IPS-NIHi7 (cell line): ENCODE data around the gene LAIR2.
A peak's percentile ranks its signal among the peaks of the same experiment; 100 is the strongest.
"Not testable (repeated sequence)": the region's sequence is repeated elsewhere in the genome, so short reads cannot be mapped to it uniquely, and the experiment has no call there.

Source experiments
- DNase-seq: peaks from one replicate; pipeline ENCODE4 v3.0.0; 2012; ENCODE audit warnings: mixed read lengths; ENCODE audit errors: extremely low spot score

LAIR2 gene

GRCh38 chr19:54493967-54494585 lies 8.6 kb upstream of the LAIR2 start:
- no peak for DNase-seq

DNA sequence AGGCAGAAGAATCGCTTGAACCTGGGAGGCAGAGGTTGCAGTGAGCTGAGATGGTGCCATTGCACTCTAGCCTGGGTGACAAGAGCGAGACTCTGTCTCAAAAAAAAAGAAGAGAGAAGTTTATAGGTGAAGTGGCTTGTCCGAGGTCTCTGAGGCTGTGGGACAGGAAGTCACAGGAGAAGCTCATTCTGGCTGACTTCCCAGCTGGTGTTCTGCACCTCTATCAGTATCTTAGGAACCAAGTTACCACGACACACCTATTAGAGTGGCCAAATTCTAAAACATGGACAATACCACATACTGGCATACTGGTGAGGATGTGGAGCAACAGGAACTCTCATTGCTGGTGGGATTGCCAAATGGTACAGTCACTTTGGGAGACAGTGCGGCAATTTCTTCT lies 7.3 kb upstream of the LAIR2 start:
- not testable (repeated sequence) for DNase-seq

DNA sequence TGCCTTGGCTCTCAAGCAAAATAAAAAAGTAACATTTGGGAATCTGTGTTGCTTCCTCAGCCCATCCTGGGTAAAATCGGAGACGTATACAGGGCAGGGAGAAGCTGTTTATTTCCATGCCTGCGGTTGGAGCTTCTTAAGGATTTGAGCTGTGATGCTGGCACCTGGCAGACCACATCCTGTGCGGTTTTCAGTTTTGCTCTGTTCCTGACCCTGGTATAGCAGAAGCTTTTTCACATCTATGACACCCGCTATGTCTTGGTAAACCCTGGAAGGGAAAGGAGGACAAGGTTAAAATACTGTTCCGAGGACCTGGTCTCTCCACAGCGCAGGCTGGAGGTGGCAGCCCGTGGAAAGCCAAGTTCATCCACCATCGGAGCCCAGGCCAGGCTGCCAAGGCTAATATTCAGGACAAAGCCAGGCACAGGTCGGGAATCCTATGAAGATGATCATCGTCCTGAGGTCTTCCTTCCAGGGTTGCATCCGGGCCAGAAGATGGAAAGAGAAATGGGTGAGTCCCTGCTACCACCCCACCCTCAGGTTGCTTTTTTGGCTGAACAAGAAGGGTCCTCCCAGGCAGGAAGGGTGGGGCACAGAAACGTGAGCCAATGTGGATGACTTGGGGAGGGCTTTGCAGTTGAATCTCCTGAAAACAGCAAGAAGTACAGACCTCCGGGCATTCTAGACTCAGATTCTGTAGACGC lies 4.7 kb upstream of the LAIR2 start:
- not testable (repeated sequence) for DNase-seq

- DNase-seq, result not testable (repeated sequence)
Observed at GRCh38 chr19:54498451-54498772, 4.2 kb upstream of the LAIR2 start.

GRCh38 chr19:54505542-54505941 lies 2.9 kb downstream of the LAIR2 start:
- not testable (repeated sequence) for DNase-seq

- DNase-seq, result no peak
Observed at GRCh38 chr19:54506079-54506478, 3.4 kb downstream of the LAIR2 start.

GRCh38 chr19:54507038-54507717 lies 4.5 kb downstream of the LAIR2 start:
- DNase-seq, result not testable (repeated sequence)

GRCh38 chr19:54507824-54508223 lies 5.2 kb downstream of the LAIR2 start:
- no peak for DNase-seq

- not testable (repeated sequence) for DNase-seq
Observed at GRCh38 chr19:54508487-54508886, 5.9 kb downstream of the LAIR2 start.

DNA sequence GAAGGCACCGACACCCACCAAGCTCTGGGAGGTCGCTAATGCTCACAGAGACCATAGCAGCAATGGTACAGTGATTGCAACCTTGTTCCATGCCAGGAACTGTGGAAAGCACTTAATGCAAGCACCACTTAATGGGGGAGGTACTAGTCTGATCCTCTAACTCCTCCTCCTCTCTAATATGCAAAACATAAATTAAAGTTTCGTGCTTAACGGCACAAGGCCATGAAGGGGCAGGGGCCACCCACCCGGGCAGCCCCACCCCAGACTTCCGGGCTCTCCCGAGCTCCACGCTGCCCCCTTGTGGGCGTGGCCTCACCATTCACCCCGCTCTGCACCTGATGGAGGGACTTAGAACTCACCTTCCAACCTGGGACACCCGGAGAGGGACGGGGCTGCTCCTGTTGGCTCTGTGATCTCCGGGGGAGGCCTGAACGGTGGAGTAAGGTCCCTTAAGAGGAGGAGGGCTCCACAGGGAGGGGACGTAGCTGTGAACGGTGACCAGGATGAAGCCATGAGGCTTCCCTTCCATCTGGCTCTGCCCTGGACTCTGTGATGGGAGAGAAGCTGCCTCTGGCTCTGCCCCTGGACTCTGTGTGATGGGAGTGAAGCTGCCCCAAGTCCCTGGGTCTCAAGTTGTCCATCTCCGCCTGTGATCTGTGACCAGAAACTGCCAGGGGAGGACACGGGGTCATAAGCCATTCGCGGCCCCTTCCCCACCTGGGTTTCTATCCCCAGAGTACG lies 6.7 kb downstream of the LAIR2 start:
- not testable (repeated sequence) for DNase-seq

- DNase-seq, result no peak
Observed at GRCh38 chr19:54515156-54515555, 12.5 kb downstream of the LAIR2 start.

GRCh38 chr19:54517483-54517882 lies 14.9 kb downstream of the LAIR2 start:
- peak; percentile 46 for DNase-seq

DNA sequence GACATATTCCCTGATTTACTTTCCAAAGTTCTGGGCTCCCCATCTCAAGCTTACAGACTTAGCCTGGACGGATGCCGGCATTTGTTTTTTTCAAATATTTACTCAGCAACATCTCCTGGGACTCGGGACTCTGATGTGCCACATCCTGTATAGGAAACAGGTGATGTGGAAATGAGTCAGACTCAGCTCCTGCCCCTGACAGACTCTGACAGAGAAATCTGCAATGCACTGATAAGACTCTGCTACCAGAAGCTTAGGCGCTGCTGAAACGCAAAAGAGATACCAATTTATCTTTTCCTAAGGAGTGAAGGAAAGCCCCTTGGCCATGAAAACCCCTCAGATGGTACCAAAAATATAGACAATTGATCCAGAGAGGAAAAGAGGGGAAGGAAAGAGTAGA lies 16.2 kb downstream of the LAIR2 start:
- no peak for DNase-seq

GRCh38 chr19:54521022-54521859 lies 18.6 kb downstream of the LAIR2 start:
- DNase-seq, result no peak

DNA sequence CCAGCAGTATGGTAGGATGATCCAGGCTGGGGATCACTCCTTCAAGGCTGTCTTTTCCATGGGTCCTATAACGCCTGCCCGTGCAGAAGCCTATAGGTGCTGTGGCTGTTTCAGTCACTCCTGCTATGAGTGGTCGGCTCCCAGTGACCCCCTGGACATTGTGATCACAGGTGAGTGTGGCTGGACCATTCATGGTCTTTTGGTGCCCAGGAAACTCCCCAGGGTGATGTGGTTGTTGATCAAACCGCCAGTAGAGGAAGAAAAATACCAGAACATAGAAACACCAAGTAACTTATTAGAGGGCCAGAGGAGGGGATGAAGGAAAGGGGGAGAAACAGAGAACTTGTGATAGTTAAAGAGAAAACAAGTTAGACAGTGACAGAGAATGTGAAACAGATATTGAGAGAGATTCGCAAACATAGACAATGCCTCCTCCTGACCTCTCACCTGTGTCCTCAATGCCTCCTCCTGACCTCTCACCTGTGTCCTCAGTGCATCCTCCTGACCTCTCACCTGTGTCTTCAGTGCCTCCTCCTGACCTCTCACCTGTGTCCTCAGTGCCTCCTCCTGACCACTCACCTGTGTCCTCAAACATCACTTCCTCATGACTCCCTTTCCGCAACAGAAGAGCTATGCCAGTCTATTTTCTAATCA lies 19.4 kb downstream of the LAIR2 start:
- DNase-seq, result no peak

DNA sequence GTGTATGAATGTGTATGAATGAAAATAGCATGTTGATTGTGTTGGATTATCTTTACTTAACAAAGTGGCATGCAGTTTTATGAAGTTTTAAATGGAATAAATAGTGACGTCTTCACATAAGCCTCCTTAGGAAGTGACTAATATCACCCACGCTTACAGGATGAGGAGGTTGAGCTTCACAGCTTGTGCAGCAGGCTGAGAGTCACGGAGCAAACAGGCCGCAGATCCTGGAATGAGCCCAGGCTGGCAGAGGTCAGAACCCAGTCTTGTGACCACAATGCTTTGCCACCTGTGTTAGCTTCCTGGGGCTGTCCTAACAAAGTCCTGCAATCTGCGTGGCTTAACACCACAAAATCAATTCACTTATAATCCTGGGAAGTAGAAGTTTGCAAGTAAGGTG lies 20.8 kb downstream of the LAIR2 start:
- no peak for DNase-seq

GRCh38 chr19:54525636-54526035 lies 23.0 kb downstream of the LAIR2 start:
- no peak for DNase-seq

- DNase-seq, result no peak
Observed at GRCh38 chr19:54526972-54527371, 24.3 kb downstream of the LAIR2 start.

DNA sequence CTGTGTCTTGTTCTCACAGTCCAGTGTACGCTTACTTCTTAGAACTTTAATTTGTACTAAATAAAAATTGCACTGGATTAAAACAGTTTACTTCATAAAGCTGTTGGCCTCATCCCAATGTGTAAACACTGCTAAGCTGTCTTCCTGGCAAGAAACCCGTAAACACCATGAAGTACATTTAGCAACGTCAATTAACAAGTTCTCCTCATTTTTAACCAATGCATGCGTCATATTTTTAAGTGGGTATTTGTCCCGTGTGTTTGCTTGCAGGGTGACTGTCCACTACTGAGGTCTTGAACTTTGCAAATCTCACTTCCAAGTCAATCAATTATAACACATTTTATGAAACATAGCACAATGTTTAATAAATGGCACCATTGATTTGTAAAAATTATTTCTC lies 28.2 kb downstream of the LAIR2 start:
- DNase-seq, result no peak

DNA sequence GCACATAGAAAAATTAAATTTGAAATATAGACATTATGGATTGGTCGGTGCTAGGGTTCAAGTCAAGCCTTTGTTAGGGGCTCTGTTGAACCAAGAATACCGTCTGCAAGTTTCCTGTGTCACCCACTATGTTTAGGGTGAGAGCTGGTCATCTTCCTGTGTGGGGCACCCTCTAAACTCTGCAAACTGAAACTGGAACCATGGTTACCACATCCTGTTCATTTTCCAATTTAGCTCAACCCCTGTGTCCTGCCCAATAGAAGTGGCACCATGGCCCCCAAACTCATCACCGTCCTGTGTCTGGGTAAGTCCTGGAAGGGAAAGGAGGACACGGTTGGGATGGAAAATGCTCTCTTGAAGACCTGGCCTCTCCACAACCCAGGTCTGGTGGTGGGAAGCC lies 29.9 kb downstream of the LAIR2 start:
- DNase-seq, result no peak

GRCh38 chr19:54533476-54533875 lies 30.8 kb downstream of the LAIR2 start:
- no peak for DNase-seq
